ENCODE data around the gene RPS21. TPM values are rescaled to one million over a fixed set of nuclear protein-coding genes. Genes with fewer than 3 reads are reported as not detected.

The RPS21 gene
- total RNA-seq, 1 donor from 2014 or later: 1,629 TPM

GRCh38 chr20:62365814-62366369 is 21.0 kb upstream of the RPS21 start:
- Mint-ChIP-seq H3K4me1 (peaks cover 34% of the 10 kb centered on the region), H3K36me3 (no peaks in the 10 kb centered on the region), H3K27me3 (ENCODE audit: insufficient read depth, low read depth) (peaks cover 4% of the 10 kb centered on the region), H3K27ac (no peak overlapping the region), H3K9me3 (no peaks in the 10 kb centered on the region), H3K4me3 (peak overlapping the region; percentile 76)
- H3K9ac ChIP-seq: no peak overlapping the region
- peaks cover 58% of the 10 kb centered on the region for H4K20me1 ChIP-seq (ENCODE audit: low read depth)
- peak overlapping the region; percentile 98 for H3K4me3 ChIP-seq
- H3K36me3 ChIP-seq: no peaks in the 10 kb centered on the region
- peak overlapping the region; percentile 95 for H3K4me2 ChIP-seq
- no peak for TF ChIP-seq EZH2phosphoT487 (IDR thresholded peaks at IDR 0.05)
- TF ChIP-seq, protein P1, sequence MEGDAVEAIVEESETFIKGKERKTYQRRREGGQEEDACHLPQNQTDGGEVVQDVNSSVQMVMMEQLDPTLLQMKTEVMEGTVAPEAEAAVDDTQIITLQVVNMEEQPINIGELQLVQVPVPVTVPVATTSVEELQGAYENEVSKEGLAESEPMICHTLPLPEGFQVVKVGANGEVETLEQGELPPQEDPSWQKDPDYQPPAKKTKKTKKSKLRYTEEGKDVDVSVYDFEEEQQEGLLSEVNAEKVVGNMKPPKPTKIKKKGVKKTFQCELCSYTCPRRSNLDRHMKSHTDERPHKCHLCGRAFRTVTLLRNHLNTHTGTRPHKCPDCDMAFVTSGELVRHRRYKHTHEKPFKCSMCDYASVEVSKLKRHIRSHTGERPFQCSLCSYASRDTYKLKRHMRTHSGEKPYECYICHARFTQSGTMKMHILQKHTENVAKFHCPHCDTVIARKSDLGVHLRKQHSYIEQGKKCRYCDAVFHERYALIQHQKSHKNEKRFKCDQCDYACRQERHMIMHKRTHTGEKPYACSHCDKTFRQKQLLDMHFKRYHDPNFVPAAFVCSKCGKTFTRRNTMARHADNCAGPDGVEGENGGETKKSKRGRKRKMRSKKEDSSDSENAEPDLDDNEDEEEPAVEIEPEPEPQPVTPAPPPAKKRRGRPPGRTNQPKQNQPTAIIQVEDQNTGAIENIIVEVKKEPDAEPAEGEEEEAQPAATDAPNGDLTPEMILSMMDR (IDR thresholded peaks at IDR 0.05): no peak
- no peak for TF ChIP-seq EZH2 (IDR thresholded peaks at IDR 0.05)
- peak; percentile 59 for DNase-seq (ENCODE audit: low spot score)
- peaks cover 62% of the 10 kb centered on the region for H3K79me2 ChIP-seq (ENCODE audit: low read depth)
- peaks cover 73% of the 10 kb centered on the region for H3F3A ChIP-seq (ENCODE audit: low read depth)
- H3K27me3 ChIP-seq: no peaks in the 10 kb centered on the region
- no peaks in the 10 kb centered on the region for H3K9me3 ChIP-seq (ENCODE audit: low read depth)
- peak overlapping the region; percentile 53 for H3K27ac ChIP-seq
- H2AFZ ChIP-seq (replicated peaks): no peak overlapping the region
- H3K4me1 ChIP-seq: peaks cover 83% of the 10 kb centered on the region

GRCh38 chr20:62366370-62367135 is 20.4 kb upstream of the RPS21 start:
- Histone ChIP-seq H3K9me3 (ENCODE audit: low read depth) (no peaks in the 10 kb centered on the region), H3K36me3 (no peaks in the 10 kb centered on the region), H3K4me3 (peak overlapping the region; percentile 98), H3F3A (ENCODE audit: low read depth) (peaks cover 68% of the 10 kb centered on the region), H3K9ac (peak overlapping the region; percentile 75), H3K4me2 (peak overlapping the region; percentile 95), H3K27ac (peak overlapping the region; percentile 53), H3K27me3 (no peaks in the 10 kb centered on the region), H3K79me2 (ENCODE audit: low read depth) (peaks cover 55% of the 10 kb centered on the region), H4K20me1 (ENCODE audit: low read depth) (peaks cover 51% of the 10 kb centered on the region), H3K4me1 (peaks cover 77% of the 10 kb centered on the region), H2AFZ (replicated peaks) (no peak overlapping the region)
- Mint-ChIP-seq H3K4me3 (peak overlapping the region; percentile 76), H3K27ac (no peak overlapping the region), H3K4me1 (peaks cover 33% of the 10 kb centered on the region), H3K27me3 (ENCODE audit: insufficient read depth, low read depth) (peaks cover 4% of the 10 kb centered on the region), H3K9me3 (no peaks in the 10 kb centered on the region), H3K36me3 (no peaks in the 10 kb centered on the region)
- peak; percentile 89 for DNase-seq (ENCODE audit: low spot score)
- TF ChIP-seq EZH2phosphoT487 (IDR thresholded peaks at IDR 0.05): no peak
- TF ChIP-seq, protein P1 (IDR thresholded peaks at IDR 0.05): no peak
- no peak for TF ChIP-seq EZH2 (IDR thresholded peaks at IDR 0.05)

DNA sequence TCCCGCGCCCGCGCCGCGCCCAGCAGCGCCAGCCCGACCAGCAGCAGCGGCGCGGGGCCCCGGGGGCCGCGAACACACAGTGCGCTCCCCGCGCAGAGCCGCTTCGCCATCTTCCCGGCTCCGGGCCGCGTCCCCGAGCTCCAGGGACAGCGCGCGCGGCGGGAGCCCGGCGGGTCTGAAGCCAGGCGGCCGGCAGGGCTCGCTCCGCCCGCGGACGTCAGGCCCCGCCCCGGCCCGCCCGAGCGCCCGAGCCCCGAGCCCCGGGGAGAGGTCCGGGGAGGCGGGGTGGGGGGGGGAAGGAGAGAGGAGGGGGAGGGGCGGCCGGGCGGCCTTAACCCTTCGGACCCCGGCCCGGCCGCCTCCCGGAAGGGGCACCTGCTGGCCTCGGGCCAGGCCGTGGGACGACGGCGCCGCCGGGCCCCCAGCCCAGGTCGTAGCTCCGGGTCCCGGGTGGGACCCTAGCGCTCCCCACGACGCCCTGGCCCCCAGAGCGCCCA is 19.7 kb upstream of the RPS21 start, which contains the start of gene LAMA5:
TSS of gene LAMA5 (minus strand) at position 177 of the 497 bp plus-strand sequence. CDS start at position 110, 67 bp downstream.
- H3K27me3 Mint-ChIP-seq (ENCODE audit: insufficient read depth, low read depth): peaks cover 4% of the 10 kb centered on the region
- H3K9me3 Mint-ChIP-seq: no peaks in the 10 kb centered on the region
- peaks cover 28% of the 10 kb centered on the region for H3K4me1 Mint-ChIP-seq
- Histone ChIP-seq H3K4me3 (peak within 1 kb of the TSS; percentile 98), H3K4me1 (peaks cover 70% of the 10 kb centered on the region), H3F3A (ENCODE audit: low read depth) (peaks cover 68% of the 10 kb centered on the region), H3K79me2 (ENCODE audit: low read depth) (peaks cover 49% of the 10 kb centered on the region), H3K9me3 (ENCODE audit: low read depth) (no peaks in the 10 kb centered on the region), H3K27ac (peak within 1 kb of the TSS; percentile 53), H4K20me1 (ENCODE audit: low read depth) (peaks cover 45% of the 10 kb centered on the region), H2AFZ (replicated peaks) (no peak within 1 kb of the TSS), H3K36me3 (no peaks in the 10 kb centered on the region), H3K27me3 (no peaks in the 10 kb centered on the region), H3K4me2 (peak within 1 kb of the TSS; percentile 95), H3K9ac (peak within 1 kb of the TSS; percentile 75)
- peak within 1 kb of the TSS; percentile 83 for H3K4me3 Mint-ChIP-seq
- TF ChIP-seq, protein P1 (IDR thresholded peaks at IDR 0.05): no peak
- no peak for TF ChIP-seq EZH2 (IDR thresholded peaks at IDR 0.05)
- no peak for TF ChIP-seq EZH2phosphoT487 (IDR thresholded peaks at IDR 0.05)
- no peak within 1 kb of the TSS for H3K27ac Mint-ChIP-seq
- peak; percentile 93 for DNase-seq (ENCODE audit: low spot score)
- H3K36me3 Mint-ChIP-seq: no peaks in the 10 kb centered on the region
